Adipocyte (in vitro differentiated cells): ENCODE data around the gene MORC1.
"Not testable (repeated sequence)": the region's sequence is repeated elsewhere in the genome, so short reads cannot be mapped to it uniquely, and the experiment has no call there.

Experiments
- DNase-seq: peaks from one replicate; pipeline ENCODE4 v3.0.0-alpha.2; 2015; ENCODE audit warnings: low read depth
- H3K27me3 ChIP-seq: replicated peaks from 2 replicates; pipeline ENCODE4 v1.7.0; 2013; ENCODE audit warnings: mild to moderate bottlenecking, low read length, moderate library complexity; ENCODE audit not compliant: control insufficient read depth, insufficient read depth
- H3K36me3 ChIP-seq: 2 replicates; pipeline ENCODE4 v1.7.0; 2013; ENCODE audit warnings: low read length, mild to moderate bottlenecking, moderate library complexity; ENCODE audit not compliant: control insufficient read depth, insufficient read depth, severe bottlenecking
- H3K4me1 ChIP-seq: 2 replicates; pipeline ENCODE4 v1.7.0; 2013; ENCODE audit warnings: mild to moderate bottlenecking, low read length, moderate library complexity; ENCODE audit not compliant: control insufficient read depth, insufficient read depth
- H3K4me3 ChIP-seq: 2 replicates; pipeline ENCODE4 v1.7.0; 2013; ENCODE audit warnings: mild to moderate bottlenecking, low read length, moderate library complexity
- H3K9ac ChIP-seq: 2 replicates; pipeline ENCODE4 v1.7.0; 2013; ENCODE audit warnings: mild to moderate bottlenecking, low read length, moderate library complexity
- H3K9me3 ChIP-seq: 2 replicates; pipeline ENCODE4 v1.7.0; 2013; ENCODE audit warnings: mild to moderate bottlenecking, low read length, moderate library complexity; ENCODE audit not compliant: control insufficient read depth

The MORC1 gene

GRCh38 chr3:109117939-109118338 lies at the start of gene MORC1:
Gene MORC1 (minus strand): TSS chr3:109118134. CDS start chr3:109118059, 75 bp downstream.
- DNase-seq = no peak
- Histone ChIP-seq H3K9ac (no peak within 1 kb of the TSS), H3K36me3 (no peaks in the 10 kb centered on the region), H3K9me3 (no peaks in the 10 kb centered on the region), H3K27me3 (no peaks in the 10 kb centered on the region), H3K4me1 (no peaks in the 10 kb centered on the region), H3K4me3 (no peak within 1 kb of the TSS)

- Histone ChIP-seq H3K4me1 (no peaks in the 10 kb centered on the region), H3K27me3 (no peaks in the 10 kb centered on the region), H3K9me3 (no peaks in the 10 kb centered on the region), H3K4me3 (no peak overlapping the region), H3K36me3 (no peaks in the 10 kb centered on the region), H3K9ac (no peak overlapping the region)
- DNase-seq = no peak
Observed at GRCh38 chr3:109165905-109166304, 48.0 kb upstream of the MORC1 start.

GRCh38 chr3:109161487-109162123 lies 43.7 kb upstream of the MORC1 start:
- Histone ChIP-seq H3K9me3 (no peaks in the 10 kb centered on the region), H3K36me3 (no peaks in the 10 kb centered on the region), H3K9ac (no peak overlapping the region), H3K4me1 (no peaks in the 10 kb centered on the region), H3K4me3 (no peak overlapping the region), H3K27me3 (no peaks in the 10 kb centered on the region)
- DNase-seq = no peak

GRCh38 chr3:109155828-109156227 lies 37.9 kb upstream of the MORC1 start:
- Histone ChIP-seq H3K4me3 (no peak overlapping the region), H3K27me3 (no peaks in the 10 kb centered on the region), H3K4me1 (no peaks in the 10 kb centered on the region), H3K36me3 (no peaks in the 10 kb centered on the region), H3K9ac (no peak overlapping the region), H3K9me3 (no peaks in the 10 kb centered on the region)
- no peak for DNase-seq

GRCh38 chr3:109154979-109155378 lies 37.0 kb upstream of the MORC1 start:
- H3K27me3 ChIP-seq = no peaks in the 10 kb centered on the region
- no peaks in the 10 kb centered on the region for H3K4me1 ChIP-seq

GRCh38 chr3:109152320-109152719 lies 34.4 kb upstream of the MORC1 start:
- Histone ChIP-seq H3K27me3 (no peaks in the 10 kb centered on the region), H3K9me3 (no peaks in the 10 kb centered on the region), H3K4me1 (no peaks in the 10 kb centered on the region), H3K9ac (no peak overlapping the region), H3K36me3 (no peaks in the 10 kb centered on the region), H3K4me3 (no peak overlapping the region)
- DNase-seq = no peak

More at GRCh38 chr3:109154979-109155378, 37.0 kb upstream of the MORC1 start:
- no peak for DNase-seq
- Histone ChIP-seq H3K4me3 (no peak overlapping the region), H3K9ac (no peak overlapping the region), H3K9me3 (no peaks in the 10 kb centered on the region), H3K36me3 (no peaks in the 10 kb centered on the region)

- no peak overlapping the region for H3K9ac ChIP-seq
- no peaks in the 10 kb centered on the region for H3K27me3 ChIP-seq
- H3K4me3 ChIP-seq = no peak overlapping the region
- DNase-seq = no peak
- H3K36me3 ChIP-seq = no peaks in the 10 kb centered on the region
- no peaks in the 10 kb centered on the region for H3K4me1 ChIP-seq
- peaks cover 6% of the 10 kb centered on the region for H3K9me3 ChIP-seq
Observed at GRCh38 chr3:109149078-109149477, 31.1 kb upstream of the MORC1 start.

- Histone ChIP-seq H3K4me1 (no peaks in the 10 kb centered on the region), H3K4me3 (no peak overlapping the region), H3K27me3 (peaks cover 2% of the 10 kb centered on the region), H3K9me3 (peaks cover 6% of the 10 kb centered on the region), H3K9ac (no peak overlapping the region), H3K36me3 (no peaks in the 10 kb centered on the region)
- no peak for DNase-seq
Observed at GRCh38 chr3:109143646-109144045, 25.7 kb upstream of the MORC1 start.

- no peak overlapping the region for H3K9ac ChIP-seq
- no peak overlapping the region for H3K4me3 ChIP-seq
- no peaks in the 10 kb centered on the region for H3K9me3 ChIP-seq
- H3K27me3 ChIP-seq = peaks cover 2% of the 10 kb centered on the region
- no peaks in the 10 kb centered on the region for H3K4me1 ChIP-seq
- H3K36me3 ChIP-seq = no peaks in the 10 kb centered on the region
- no peak for DNase-seq
Observed at GRCh38 chr3:109140318-109140717, 22.4 kb upstream of the MORC1 start.

GRCh38 chr3:109137761-109138160 lies 19.8 kb upstream of the MORC1 start:
- Histone ChIP-seq H3K36me3 (no peaks in the 10 kb centered on the region), H3K4me3 (no peak overlapping the region), H3K27me3 (peaks cover 2% of the 10 kb centered on the region), H3K9ac (no peak overlapping the region), H3K4me1 (no peaks in the 10 kb centered on the region), H3K9me3 (no peaks in the 10 kb centered on the region)
- DNase-seq = no peak

GRCh38 chr3:109136523-109136922 lies 18.6 kb upstream of the MORC1 start, which contains the start of gene C3orf85:
Gene C3orf85 (plus strand): TSS chr3:109136719. CDS start chr3:109136848, 129 bp downstream.
- DNase-seq = no peak
- Histone ChIP-seq H3K9me3 (no peaks in the 10 kb centered on the region), H3K27me3 (peaks cover 2% of the 10 kb centered on the region)

GRCh38 chr3:109133474-109133816 lies 15.5 kb upstream of the MORC1 start:
- not testable (repeated sequence) for H3K36me3 ChIP-seq, H3K4me1 ChIP-seq, H3K4me3 ChIP-seq, DNase-seq, H3K27me3 ChIP-seq, H3K9me3 ChIP-seq, H3K9ac ChIP-seq

More at GRCh38 chr3:109136523-109136922, 18.6 kb upstream of the MORC1 start, which contains the start of gene C3orf85:
- no peaks in the 10 kb centered on the region for H3K36me3 ChIP-seq
- no peaks in the 10 kb centered on the region for H3K4me1 ChIP-seq
- no peak within 1 kb of the TSS for H3K4me3 ChIP-seq
- no peak within 1 kb of the TSS for H3K9ac ChIP-seq
